NB4 (cell line): ENCODE results near the gene PDE3A.

ENCODE experiments used
- POLR2A ChIP-seq: IDR thresholded peaks from 2 replicates; pipeline ENCODE4 v1.6.1; 2011; ENCODE audit warnings: mild to moderate bottlenecking; ENCODE audit not compliant: insufficient read length; ENCODE audit errors: extremely low read depth
- TF ChIP-seq, protein P1 (sequence below): IDR thresholded peaks from one replicate; pipeline ENCODE4 v1.5.1; 2012; ENCODE audit warnings: low read depth, low read length
- TF ChIP-seq, protein P2 (sequence below): IDR thresholded peaks from 2 replicates; pipeline ENCODE4 v1.6.1; 2011; ENCODE audit warnings: low read depth, low read length

- no peak for TF ChIP-seq POLR2A
- TF ChIP-seq, protein P1, sequence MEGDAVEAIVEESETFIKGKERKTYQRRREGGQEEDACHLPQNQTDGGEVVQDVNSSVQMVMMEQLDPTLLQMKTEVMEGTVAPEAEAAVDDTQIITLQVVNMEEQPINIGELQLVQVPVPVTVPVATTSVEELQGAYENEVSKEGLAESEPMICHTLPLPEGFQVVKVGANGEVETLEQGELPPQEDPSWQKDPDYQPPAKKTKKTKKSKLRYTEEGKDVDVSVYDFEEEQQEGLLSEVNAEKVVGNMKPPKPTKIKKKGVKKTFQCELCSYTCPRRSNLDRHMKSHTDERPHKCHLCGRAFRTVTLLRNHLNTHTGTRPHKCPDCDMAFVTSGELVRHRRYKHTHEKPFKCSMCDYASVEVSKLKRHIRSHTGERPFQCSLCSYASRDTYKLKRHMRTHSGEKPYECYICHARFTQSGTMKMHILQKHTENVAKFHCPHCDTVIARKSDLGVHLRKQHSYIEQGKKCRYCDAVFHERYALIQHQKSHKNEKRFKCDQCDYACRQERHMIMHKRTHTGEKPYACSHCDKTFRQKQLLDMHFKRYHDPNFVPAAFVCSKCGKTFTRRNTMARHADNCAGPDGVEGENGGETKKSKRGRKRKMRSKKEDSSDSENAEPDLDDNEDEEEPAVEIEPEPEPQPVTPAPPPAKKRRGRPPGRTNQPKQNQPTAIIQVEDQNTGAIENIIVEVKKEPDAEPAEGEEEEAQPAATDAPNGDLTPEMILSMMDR, result no peak
- TF ChIP-seq, protein P2, sequence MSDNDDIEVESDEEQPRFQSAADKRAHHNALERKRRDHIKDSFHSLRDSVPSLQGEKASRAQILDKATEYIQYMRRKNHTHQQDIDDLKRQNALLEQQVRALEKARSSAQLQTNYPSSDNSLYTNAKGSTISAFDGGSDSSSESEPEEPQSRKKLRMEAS, result no peak
Observed at GRCh38 chr12:20631711-20632110, 263.4 kb downstream of the PDE3A start.
